ENCODE data around the gene CPED1.

CPED1 gene

DNA sequence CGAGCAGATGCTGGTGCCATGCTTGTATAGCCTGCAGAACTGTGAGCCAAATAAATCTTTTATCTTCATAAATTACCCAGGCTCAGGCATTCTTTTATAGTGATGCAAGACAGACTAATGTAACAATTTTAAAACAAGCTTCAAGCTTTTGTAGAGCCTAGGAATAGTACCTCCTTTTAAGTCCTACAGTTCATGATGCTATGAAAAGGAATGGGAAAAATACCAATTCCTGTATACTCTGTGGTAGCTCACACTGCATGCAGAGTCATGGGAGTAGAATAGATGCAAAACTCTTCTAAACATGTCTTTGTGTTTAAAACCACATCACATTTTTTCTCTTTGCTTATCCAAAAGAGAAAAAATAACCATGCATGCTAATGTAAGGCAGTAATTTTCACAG is 273.7 kb downstream of the CPED1 start:
- TF ChIP-seq CTCF (IDR thresholded peaks at IDR 0.05; ENCODE audit: poor library complexity, severe bottlenecking): no peak

GRCh38 chr7:121262969-121263368 is 274.5 kb downstream of the CPED1 start:
- Histone ChIP-seq H3K36me3 (ENCODE audit: low read depth) (no peaks in the 10 kb centered on the region), H3K27ac (ENCODE audit: poor library complexity, severe bottlenecking) (no peak overlapping the region), H3K4me3 (ENCODE audit: severe bottlenecking) (no peak overlapping the region), H3K9me3 (ENCODE audit: severe bottlenecking) (no peaks in the 10 kb centered on the region), H3K4me1 (ENCODE audit: insufficient read depth, poor library complexity, severe bottlenecking) (no peaks in the 10 kb centered on the region), H3K27me3 (ENCODE audit: insufficient read depth, poor library complexity, severe bottlenecking) (no peaks in the 10 kb centered on the region)
- no peak for DNase-seq (ENCODE audit: low spot score)
- ATAC-seq (ENCODE audit: low read depth): no peak
- no peak for TF ChIP-seq CTCF (IDR thresholded peaks at IDR 0.05; ENCODE audit: poor library complexity, severe bottlenecking)

More for the DNA sequence above, 273.7 kb downstream of the CPED1 start:
- no peaks in the 10 kb centered on the region for H3K36me3 ChIP-seq (ENCODE audit: low read depth)
- no peak for DNase-seq (ENCODE audit: low spot score)
- H3K27ac ChIP-seq (ENCODE audit: poor library complexity, severe bottlenecking): no peak overlapping the region
- ATAC-seq (ENCODE audit: low read depth): no peak
- no peaks in the 10 kb centered on the region for H3K9me3 ChIP-seq (ENCODE audit: severe bottlenecking)
- H3K27me3 ChIP-seq (ENCODE audit: insufficient read depth, poor library complexity, severe bottlenecking): no peaks in the 10 kb centered on the region
- H3K4me3 ChIP-seq (ENCODE audit: severe bottlenecking): no peak overlapping the region
- no peaks in the 10 kb centered on the region for H3K4me1 ChIP-seq (ENCODE audit: insufficient read depth, poor library complexity, severe bottlenecking)

DNA sequence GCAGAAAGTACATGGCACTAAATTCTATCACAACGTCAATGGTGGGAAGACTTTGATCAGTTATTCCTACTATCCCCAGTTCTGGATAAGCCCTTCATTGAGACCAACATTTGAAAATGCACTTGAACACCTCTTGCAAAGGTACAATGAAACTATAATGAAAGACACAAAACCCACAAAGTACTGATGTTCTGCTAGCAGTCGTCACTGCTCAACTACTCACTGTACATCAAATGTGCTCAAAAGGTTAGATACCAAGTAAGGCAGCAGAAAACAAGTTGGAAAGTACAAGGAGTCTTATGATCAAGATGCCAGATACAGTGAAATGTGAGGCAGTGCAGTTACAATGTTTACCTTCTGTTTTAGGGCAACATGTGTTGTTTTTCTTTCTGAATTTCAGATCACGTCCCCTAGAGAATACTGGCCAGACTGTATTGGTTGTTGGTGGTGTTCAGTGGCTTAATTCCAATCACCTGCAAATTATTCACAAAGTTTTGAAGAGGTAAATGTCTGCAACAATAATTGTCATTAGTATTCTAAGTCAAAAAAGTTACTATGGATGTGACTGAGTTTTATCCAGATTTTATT is 277.9 kb downstream of the CPED1 start:
- DNase-seq (ENCODE audit: low spot score) (no peak), ATAC-seq (ENCODE audit: low read depth) (no peak)
- Histone ChIP-seq H3K4me3 (ENCODE audit: severe bottlenecking) (no peak overlapping the region), H3K27me3 (ENCODE audit: insufficient read depth, poor library complexity, severe bottlenecking) (no peaks in the 10 kb centered on the region), H3K4me1 (ENCODE audit: insufficient read depth, poor library complexity, severe bottlenecking) (no peaks in the 10 kb centered on the region), H3K9me3 (ENCODE audit: severe bottlenecking) (no peaks in the 10 kb centered on the region), H3K27ac (ENCODE audit: poor library complexity, severe bottlenecking) (no peak overlapping the region), H3K36me3 (ENCODE audit: low read depth) (no peaks in the 10 kb centered on the region)
- TF ChIP-seq CTCF (IDR thresholded peaks at IDR 0.05; ENCODE audit: poor library complexity, severe bottlenecking): no peak

- Histone ChIP-seq H3K27me3 (ENCODE audit: insufficient read depth, poor library complexity, severe bottlenecking) (no peaks in the 10 kb centered on the region), H3K36me3 (ENCODE audit: low read depth) (no peaks in the 10 kb centered on the region), H3K27ac (ENCODE audit: poor library complexity, severe bottlenecking) (no peak overlapping the region), H3K4me1 (ENCODE audit: insufficient read depth, poor library complexity, severe bottlenecking) (no peaks in the 10 kb centered on the region), H3K4me3 (ENCODE audit: severe bottlenecking) (no peak overlapping the region), H3K9me3 (ENCODE audit: severe bottlenecking) (no peaks in the 10 kb centered on the region)
- TF ChIP-seq CTCF (IDR thresholded peaks at IDR 0.05; ENCODE audit: poor library complexity, severe bottlenecking): no peak
- no peak for ATAC-seq (ENCODE audit: low read depth)
- no peak for DNase-seq (ENCODE audit: low spot score)
Observed at GRCh38 chr7:121267612-121268011, 279.1 kb downstream of the CPED1 start.

GRCh38 chr7:121269798-121270197 is 281.3 kb downstream of the CPED1 start:
- Histone ChIP-seq H3K4me1 (ENCODE audit: insufficient read depth, poor library complexity, severe bottlenecking) (no peaks in the 10 kb centered on the region), H3K36me3 (ENCODE audit: low read depth) (no peaks in the 10 kb centered on the region), H3K4me3 (ENCODE audit: severe bottlenecking) (no peak overlapping the region), H3K27me3 (ENCODE audit: insufficient read depth, poor library complexity, severe bottlenecking) (no peaks in the 10 kb centered on the region), H3K27ac (ENCODE audit: poor library complexity, severe bottlenecking) (no peak overlapping the region), H3K9me3 (ENCODE audit: severe bottlenecking) (no peaks in the 10 kb centered on the region)
- ATAC-seq (ENCODE audit: low read depth): no peak
- DNase-seq (ENCODE audit: low spot score): no peak
- TF ChIP-seq CTCF (IDR thresholded peaks at IDR 0.05; ENCODE audit: poor library complexity, severe bottlenecking): no peak

Data from RWPE2 (cell line).